ENCODE results near the gene GMIP. TPM values are rescaled to one million over a fixed set of nuclear protein-coding genes. Genes with fewer than 3 reads are reported as not detected.

GMIP gene
- total RNA-seq, 1 donor from 2014 or later = 118 TPM

DNA sequence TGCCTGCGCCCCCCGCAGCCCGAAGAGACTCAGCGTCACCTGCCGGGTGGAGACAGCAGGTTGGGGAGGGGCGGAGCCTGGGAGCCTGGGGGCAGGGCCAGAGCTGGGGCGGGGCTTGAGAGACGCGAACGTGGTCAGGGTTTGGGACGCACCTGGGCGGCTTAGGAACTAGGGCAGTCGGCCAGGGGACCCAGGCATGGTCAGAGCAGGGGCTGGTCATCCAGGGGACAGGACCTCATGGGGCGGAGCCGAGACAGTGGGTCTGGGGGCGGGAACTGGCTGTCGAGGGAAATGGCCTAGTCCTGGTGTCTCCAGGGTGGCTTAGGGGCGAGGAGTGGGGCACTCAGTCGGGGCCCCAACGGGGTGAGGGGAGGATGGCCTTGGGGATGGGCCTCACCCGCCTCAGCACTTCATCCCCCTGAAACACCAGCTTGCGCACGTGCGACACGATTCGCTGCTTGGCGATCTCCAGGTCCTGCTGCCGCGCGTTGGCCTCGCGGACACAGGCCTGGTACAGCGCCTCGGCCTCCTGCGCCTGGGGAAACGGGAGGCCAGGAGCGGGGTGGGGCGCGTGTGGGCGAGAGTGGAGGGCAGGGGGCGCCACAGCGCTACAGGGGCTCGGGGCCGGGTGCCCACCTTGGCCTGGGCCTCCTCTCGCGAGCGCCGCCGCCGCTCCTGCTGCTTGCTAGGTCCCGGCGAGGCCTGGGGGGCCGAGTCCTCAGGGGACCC is 5.8 kb downstream of the GMIP start:
- intact Hi-C loops (cut with micrococcal nuclease) = no loop called here

DNA sequence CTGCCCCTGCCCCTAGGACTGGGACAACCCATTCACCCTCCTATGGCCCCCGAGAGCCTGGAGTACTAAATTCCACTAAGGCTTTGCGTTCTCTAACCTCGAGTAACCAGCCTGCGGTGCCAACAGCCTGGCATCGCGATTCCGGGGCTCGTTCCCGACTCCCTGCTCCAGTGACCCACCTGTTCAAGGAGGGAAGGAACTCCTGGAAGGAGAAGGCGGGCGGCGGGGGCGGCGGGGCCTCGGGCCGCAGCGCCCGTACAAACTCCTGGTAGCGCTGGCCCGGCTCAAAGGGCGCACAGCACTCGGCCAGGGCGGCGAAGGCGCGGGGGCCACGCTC is 6.3 kb downstream of the GMIP start:
- intact Hi-C loops (cut with micrococcal nuclease) = no loop called here

GRCh38 chr19:19636573-19637185 is 6.8 kb downstream of the GMIP start:
- intact Hi-C loops (cut with micrococcal nuclease) = no loop called here

- intact Hi-C loops (cut with micrococcal nuclease) = no loop called here
Observed at GRCh38 chr19:19635313-19635702, 8.1 kb downstream of the GMIP start.

DNA sequence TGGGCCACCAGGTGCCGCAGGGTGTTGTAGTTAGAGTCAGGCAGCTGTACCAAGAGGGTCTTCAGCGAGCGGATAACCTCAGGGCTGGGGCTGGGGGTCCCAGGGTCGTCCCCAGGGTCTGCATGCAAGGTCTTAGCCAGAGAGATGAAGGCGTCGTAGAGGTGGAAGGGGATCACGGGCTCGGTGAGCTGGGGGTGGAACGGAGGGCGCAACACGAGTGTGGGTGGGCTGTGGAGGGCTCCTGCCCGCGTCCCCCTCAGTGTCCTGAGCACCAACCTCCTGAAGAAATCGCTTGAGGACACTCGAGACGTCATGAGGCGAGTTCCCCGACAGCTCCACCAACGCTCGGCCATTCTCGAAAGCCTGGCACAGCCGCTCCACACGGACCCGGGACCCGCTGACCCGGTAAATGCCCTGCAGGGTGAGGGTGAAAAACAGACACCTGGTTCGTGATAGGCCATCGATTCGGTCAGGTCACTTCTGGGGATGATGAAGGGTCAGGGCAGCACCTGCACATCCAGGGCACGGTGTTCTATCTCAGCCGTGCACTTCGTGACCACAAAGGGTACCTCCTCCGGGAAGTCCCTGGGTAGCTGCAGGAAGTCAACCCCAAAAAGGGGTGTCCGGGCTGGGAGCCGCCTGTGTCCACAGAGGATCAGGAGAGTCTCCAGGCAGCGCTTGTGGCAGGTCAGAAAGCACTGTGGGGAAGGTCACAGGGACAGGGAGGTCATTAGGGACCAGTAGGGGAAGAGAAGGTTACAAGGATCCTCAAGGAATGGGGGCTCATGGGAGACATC is 8.7 kb downstream of the GMIP start:
- intact Hi-C loops (cut with micrococcal nuclease) = no loop called here

GRCh38 chr19:19633711-19634515 is 9.5 kb downstream of the GMIP start:
- intact Hi-C loops (cut with micrococcal nuclease) = no loop called here

- intact Hi-C loops (cut with micrococcal nuclease) = no loop called here
Observed at GRCh38 chr19:19632661-19633060, 10.8 kb downstream of the GMIP start.

DNA sequence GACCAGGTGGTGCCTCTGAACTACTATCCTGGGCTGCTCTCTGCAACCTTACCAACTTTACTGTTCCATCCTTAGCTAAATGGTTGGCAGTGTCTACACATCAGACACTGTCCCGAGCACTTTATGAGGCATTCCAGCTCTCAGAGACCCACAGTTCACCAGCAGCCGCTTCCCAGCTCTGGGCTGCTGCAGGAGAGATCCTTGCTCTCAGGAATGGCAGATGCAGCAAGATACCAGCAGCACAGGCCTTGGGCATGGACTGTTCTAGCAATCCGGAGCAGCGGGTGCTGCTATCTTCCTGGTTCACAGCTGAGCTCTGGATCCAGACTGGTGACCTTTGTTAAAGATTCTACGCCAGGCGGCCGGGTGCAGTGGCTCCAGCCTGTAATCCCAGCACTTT is 12.1 kb downstream of the GMIP start:
- intact Hi-C loops (cut with micrococcal nuclease) = no loop called here

- intact Hi-C loops (cut with micrococcal nuclease) = no loop called here
Observed at GRCh38 chr19:19630426-19630825, 13.0 kb downstream of the GMIP start.

DNA sequence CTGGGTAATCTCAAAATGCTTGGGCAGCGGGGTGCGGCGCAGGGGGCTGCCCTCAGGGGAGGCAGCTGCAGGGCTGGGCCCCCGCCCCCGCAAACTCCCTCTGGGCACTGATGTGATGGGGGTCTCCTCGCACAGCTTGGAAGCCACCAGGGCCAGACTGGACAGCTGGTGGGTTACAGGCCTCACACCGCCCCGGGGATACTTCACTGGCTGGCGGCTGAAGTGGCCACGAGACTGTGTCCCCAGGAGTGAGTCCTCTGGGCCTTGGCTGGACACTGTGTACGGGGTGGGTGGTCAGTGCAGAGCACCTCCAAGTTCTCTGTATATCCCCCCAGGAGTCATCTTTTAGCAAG is 13.4 kb downstream of the GMIP start:
- intact Hi-C loops (cut with micrococcal nuclease) = no loop called here

GRCh38 chr19:19628501-19629134 is 14.8 kb downstream of the GMIP start:
- intact Hi-C loops (cut with micrococcal nuclease) = loop anchor here (1.0 kb wide), 1 partner anchor 34 kb away; no protein-coding TSS in a partner anchor

GRCh38 chr19:19627621-19628500 is 15.6 kb downstream of the GMIP start, which contains the start of gene LPAR2:
Gene LPAR2, minus strand, starts transcription at chr19:19628220. Its CDS starts 945 bp downstream, at chr19:19627275.
- intact Hi-C loops (cut with micrococcal nuclease) = loop anchor here (1.0 kb wide), 4 partner anchors 10 to 37 kb away; partner anchors contain the start of genes GMIP and PBX4

- intact Hi-C loops (cut with micrococcal nuclease) = loop anchor here (1.0 kb wide), 3 partner anchors 8 to 35 kb away; partner anchors contain the start of genes GMIP and PBX4
Observed at GRCh38 chr19:19626516-19627472, 16.7 kb downstream of the GMIP start.

GRCh38 chr19:19624032-19624570 is 19.4 kb downstream of the GMIP start:
- intact Hi-C loops (cut with micrococcal nuclease) = no loop called here

GRCh38 chr19:19623383-19623782 is 20.1 kb downstream of the GMIP start:
- intact Hi-C loops (cut with micrococcal nuclease) = no loop called here

GRCh38 chr19:19619849-19620210 is 23.6 kb downstream of the GMIP start:
- intact Hi-C loops (cut with micrococcal nuclease) = loop anchor here (2.0 kb wide), 1 partner anchor 43 kb away; the partner anchor contains the start of gene ATP13A1

GRCh38 chr19:19619181-19619848 is 24.1 kb downstream of the GMIP start:
- intact Hi-C loops (cut with micrococcal nuclease) = loop anchor here (2.0 kb wide), 1 partner anchor 43 kb away; the partner anchor contains the start of gene ATP13A1

Measured in T-helper 1 cell treated with Interleukin-12 subunit alpha and Interleukin-12 subunit beta and Interleukin-4 antibody, amounts not matched to agents 30 ng/mL and 1 ng/mL, for 36 hours (primary cell).